GM18517 (cell line): ENCODE data around the gene KRTAP10-1.
"Not testable (repeated sequence)": the region's sequence is repeated elsewhere in the genome, so short reads cannot be mapped to it uniquely, and the experiment has no call there.

Experiments used
- ATAC-seq: cut with Tn5 transposase; IDR thresholded peaks from one replicate; pipeline ENCODE4 v1.9.1; 2021; ENCODE audit warnings: mild to moderate bottlenecking, moderate library complexity; ENCODE audit not compliant: unreplicated experiment

KRTAP10-1 gene

GRCh38 chr21:44539991-44540666 is at the start of gene KRTAP10-1:
Gene KRTAP10-1, minus strand, starts transcription at chr21:44540195. Its CDS starts 45 bp downstream, at chr21:44540150.
- no peak for ATAC-seq

- ATAC-seq: no peak
Observed at GRCh38 chr21:44589094-44589493, 49.1 kb upstream of the KRTAP10-1 start.

DNA sequence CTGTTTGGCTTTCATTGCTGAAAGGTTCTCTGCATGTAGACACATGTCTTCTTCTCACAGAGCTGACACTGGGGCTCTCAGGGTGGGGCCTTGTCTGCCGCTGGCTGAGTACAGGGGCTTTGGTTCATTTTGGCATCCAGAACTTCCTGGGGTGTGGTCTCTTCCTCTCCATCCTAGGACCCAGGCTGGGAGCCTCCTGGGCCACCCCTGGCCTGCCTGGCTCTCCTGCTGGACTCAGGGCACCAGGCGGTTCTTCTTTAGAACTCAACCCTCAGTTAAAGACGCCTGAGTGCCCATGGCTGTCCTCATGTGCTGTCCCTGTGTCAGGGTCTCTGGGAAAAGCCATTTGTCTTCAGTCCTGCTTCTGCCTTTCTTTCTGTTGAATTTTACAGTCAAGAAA is 45.9 kb upstream of the KRTAP10-1 start:
- ATAC-seq: no peak

GRCh38 chr21:44583800-44584147 is 43.8 kb upstream of the KRTAP10-1 start:
- no peak for ATAC-seq

DNA sequence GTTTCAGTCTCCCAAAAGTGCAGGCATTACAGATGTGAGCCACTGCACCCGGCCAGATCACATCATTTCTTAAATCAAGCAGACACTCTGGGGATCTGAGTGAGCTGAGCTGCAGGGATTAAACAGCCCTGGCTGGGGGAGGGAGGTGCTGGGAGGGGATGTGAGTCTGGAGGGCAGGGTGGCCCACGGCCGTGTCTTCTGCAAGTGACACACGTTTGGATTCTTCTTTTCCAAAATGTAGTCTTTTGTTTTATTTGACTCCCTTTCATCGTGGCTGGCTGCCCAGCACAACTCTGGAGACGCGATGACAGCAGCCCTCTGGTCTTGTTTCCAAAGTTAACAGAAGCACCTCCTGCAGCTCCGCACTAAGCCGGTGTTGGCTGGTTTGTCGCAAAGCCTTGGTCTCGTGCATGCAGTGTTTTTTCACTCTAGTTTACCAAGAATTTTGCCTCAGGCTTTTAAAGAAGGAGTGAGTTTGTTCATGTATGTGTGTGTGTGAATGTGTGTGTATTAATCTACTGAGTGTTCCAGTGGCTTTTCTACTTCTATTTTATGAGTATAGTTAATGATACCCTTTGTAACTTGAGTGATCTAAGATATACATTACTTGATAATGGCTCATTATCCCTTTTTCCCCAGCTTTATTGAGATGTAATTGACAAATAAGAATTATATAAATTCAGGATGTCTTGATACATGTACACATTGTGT is 43.2 kb upstream of the KRTAP10-1 start:
- ATAC-seq: no peak

DNA sequence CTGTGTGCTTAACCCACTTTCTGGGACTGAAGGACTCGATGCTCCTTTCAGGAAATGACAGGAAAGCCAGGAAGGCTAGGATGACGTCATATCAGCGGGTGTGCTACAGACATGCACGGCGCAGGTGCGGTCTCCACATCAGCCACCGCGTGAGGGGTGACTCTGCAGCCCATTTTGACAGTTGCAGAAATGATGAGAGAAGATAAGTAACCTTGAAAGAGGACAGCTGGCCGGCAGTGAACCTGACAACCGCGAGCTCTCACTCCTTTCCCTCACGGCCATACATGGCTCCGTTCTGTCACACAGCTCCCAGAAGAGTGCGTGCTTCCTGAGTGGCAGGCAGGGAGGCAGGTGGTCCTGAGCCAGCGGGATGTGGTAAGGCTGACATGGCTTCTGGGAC is 42.1 kb upstream of the KRTAP10-1 start:
- ATAC-seq: no peak

DNA sequence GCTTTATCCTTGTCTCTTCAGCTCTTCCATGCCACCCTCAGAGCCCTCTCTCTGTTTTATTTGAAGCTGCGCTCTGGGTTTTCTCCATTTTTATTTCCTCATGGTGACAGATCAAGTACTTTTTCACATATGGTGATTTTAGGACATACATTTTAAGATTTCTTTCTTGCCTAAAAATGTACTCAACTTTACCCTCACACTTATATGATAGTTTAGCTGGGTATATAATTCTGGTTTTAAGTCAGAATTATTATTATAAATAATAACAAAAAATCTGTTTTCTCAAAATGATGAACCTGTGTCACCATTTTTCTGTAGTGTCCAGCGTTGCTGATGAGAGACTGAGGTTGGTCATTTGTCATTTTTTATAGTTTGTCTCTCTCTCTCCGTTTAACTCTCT is 41.2 kb upstream of the KRTAP10-1 start:
- ATAC-seq: no peak

- ATAC-seq: not testable (repeated sequence)
Observed at GRCh38 chr21:44580231-44580821, 40.3 kb upstream of the KRTAP10-1 start, which contains the start of gene KRTAP10-5. Gene KRTAP10-5, minus strand, starts transcription at chr21:44580604. Its CDS starts 26 bp downstream, at chr21:44580578.

GRCh38 chr21:44579833-44580144 is 39.8 kb upstream of the KRTAP10-1 start:
- no peak for ATAC-seq

- ATAC-seq: no peak
Observed at GRCh38 chr21:44579056-44579832, 39.2 kb upstream of the KRTAP10-1 start.

- no peak for ATAC-seq
Observed at GRCh38 chr21:44578371-44579055, 38.5 kb upstream of the KRTAP10-1 start.

DNA sequence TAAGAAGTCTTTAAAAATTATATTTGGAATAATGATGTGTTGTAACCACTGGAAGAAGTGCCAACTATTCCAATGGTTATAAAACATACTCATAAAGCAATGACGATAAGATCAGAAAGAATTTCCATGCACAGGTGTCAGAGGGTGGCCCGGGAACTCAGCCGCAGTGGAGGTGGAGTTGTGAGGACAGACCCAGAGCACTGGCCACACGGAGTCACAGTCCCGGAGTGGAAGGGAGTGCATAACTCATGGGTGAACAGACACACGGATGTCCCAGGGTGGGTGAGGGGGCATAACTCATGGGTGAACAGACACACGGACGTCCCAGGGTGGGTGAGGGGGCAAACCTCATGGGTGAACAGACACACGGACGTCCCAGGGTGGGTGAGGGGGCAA is 36.0 kb upstream of the KRTAP10-1 start:
- no peak for ATAC-seq

DNA sequence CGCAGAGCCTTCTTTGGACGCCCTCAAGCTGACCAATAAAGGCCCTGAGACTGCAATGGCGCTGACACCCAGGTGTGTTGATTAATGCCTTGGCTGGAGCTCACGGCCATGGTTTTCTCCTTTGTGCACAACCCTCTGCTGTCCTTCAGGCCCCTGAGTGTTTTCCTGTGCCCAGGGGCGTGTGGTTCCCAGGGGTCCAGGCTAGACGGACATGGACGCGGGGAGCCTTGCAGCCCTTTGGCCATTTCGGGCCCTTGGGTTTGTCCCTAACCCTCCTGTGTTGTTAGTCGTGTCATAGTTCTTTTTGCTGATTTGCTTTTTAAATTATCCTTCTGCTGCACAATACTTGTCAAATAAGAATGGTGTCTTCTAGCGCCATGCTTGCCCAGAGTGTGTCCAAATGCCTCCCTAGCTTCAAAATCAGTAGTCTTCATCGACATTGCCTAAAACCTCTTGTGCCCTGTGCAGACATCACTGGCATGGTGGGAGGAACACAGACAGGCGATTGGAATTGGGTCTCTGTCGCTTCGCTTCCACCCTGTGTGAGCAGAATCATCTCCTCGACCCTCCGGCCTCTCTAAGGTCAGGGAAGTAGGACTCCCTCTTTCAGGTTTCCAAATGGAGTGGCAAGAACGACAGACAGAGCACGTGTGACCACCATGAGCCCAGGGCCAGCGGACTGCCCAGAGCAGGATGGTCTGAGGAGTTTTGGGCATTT is 35.5 kb upstream of the KRTAP10-1 start:
- ATAC-seq: no peak

- no peak for ATAC-seq
Observed at GRCh38 chr21:44574457-44575306, 34.7 kb upstream of the KRTAP10-1 start.

- not testable (repeated sequence) for ATAC-seq
Observed at GRCh38 chr21:44573630-44574456, 33.8 kb upstream of the KRTAP10-1 start, which contains the start of gene KRTAP10-4. Gene KRTAP10-4, plus strand, starts transcription at chr21:44573729. Its CDS starts 30 bp downstream, at chr21:44573759.

DNA sequence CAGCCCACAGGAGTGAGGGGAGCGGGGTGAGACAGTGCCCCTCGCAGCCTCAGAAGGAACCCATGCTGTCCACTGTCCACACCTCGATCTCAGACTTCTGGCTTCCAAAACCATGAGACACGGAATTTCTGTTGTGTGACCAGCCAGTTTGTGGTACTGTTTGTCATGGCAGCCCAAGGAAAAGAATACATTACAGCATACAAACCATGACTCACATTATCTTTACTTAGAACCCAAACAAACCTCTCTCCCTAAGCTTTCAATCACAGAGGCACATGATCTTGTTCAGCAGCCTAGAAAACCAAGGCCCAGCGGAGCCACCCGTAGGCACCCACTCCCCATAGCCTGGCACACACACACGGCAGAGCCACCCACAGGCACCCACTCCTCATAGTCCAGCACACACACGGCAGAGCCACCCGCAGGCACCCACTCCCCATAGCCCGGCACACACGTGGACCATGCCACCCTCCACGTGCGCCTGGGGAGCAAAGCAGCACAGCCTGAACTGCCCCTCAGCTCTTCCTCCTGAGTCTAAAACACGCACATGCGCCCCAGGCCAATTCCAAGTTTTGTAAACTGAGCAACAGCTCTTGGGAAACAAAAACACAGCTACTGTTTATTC is 33.1 kb upstream of the KRTAP10-1 start:
- no peak for ATAC-seq

DNA sequence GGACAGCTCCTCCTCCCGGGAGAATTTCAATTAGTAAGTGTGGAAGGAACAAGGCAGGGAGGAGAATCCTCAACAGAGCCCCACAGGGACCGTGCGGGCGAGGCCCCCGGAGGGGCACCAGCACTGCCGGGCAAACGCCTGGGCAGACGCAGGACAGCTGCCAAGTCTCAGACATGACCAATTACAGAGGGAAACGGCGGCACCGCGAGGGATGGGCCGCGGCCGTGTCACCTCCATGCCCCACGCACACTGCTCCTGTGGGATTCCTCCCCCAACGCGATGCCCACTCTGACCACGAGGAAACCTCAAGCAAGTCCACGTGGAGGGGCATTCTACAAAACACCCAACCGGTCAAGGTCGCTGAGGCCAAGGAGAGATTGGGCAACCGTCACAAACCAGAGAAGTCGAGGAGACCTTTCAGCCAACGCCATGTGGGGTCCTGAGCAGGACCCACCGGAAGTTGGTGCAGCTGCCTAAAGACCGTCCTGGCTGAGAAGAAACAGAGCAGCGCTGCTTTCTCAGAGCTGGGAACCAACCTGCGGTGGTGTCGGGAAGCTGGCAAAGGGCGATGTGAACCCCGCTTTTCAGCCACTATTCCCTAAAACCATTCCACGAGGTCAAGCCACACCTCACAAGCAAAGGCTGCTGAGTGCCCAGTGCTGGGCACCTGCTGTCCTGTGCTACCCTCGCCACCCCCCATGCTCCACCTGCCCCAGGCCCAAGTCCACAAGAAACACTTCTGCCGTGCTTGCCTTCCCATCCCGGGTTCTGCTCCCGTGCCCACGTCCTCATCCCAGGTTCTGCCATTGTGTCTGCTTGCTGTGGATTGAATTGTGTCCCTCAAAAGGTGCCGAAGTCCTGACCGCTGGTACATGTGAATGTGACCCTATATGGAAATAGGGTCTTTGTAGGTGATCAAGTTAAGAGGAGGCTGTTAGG is 32.1 kb upstream of the KRTAP10-1 start:
- ATAC-seq: no peak
